OCI-LY7 (cell line): ENCODE results near the gene RINL.

Source experiments
- CTCF ChIP-seq: fragments of 200-600 bp; sonication (generic); conservative IDR thresholded peaks from 2 replicates; pipeline ENCODE4 v1.5.1; 2014; ENCODE audit warnings: mild to moderate bottlenecking, antibody characterized with exemption, low read length, moderate library complexity, mixed read lengths
- EZH2phosphoT487 ChIP-seq: fragments of 200-600 bp; sonication (generic); IDR thresholded peaks from 2 replicates; pipeline ENCODE4 v1.6.1; 2018; ENCODE audit warnings: low read depth, borderline replicate concordance, mild to moderate bottlenecking, mixed run types, antibody characterized with exemption, low read length, moderate library complexity, mixed read lengths

GRCh38 chr19:38836983-38837626 is 41.0 kb downstream of the RINL start:
- no peak for TF ChIP-seq CTCF
- no peak for TF ChIP-seq EZH2phosphoT487
